SK-N-SH (cell line): ENCODE results near the gene PPP6R2. TPM values are rescaled to one million over a fixed set of nuclear protein-coding genes. Genes with fewer than 3 reads are reported as not detected.

Experiments used
- CTCF ChIA-PET: fragments of 300-600, 350-600 bp; formaldehyde crosslinking; extraction: SDS; loops from one replicate; lab custom pipeline; 2021; lab: Yijun Ruan, JAX
- POLR2A ChIA-PET: fragments of 350-600 bp; sonication (Branson Sonifier 250); formaldehyde crosslinking; extraction: SDS; loops from one replicate; lab custom pipeline; 2020; ENCODE audit warnings: antibody characterized with exemption, inconsistent platforms; lab: Yijun Ruan, JAX
- DNase-seq: peaks from one replicate; pipeline ENCODE4 v3.0.0; 2012
- H2AFZ ChIP-seq: fragments of 200-600 bp; sonication (generic); 2 replicates; pipeline ENCODE4 v1.8.1; 2016; ENCODE audit warnings: antibody characterized with exemption, mild to moderate bottlenecking, low read depth
- H3F3A ChIP-seq: fragments of 200-600 bp; sonication (generic); replicated peaks from 2 replicates; pipeline ENCODE3; 2016; ENCODE audit warnings: antibody characterized with exemption, mild to moderate bottlenecking; ENCODE audit not compliant: insufficient read depth
- H3K27ac ChIP-seq, 2 experiments: fragments of 200-500 bp in 1 of 2; fragments of 200-600 bp in 1 of 2; sonication (Bioruptor generic) in 1 of 2; sonication (generic), shearing (Covaris generic) in 1 of 2; 2 replicates each; pipeline versions ENCODE4 v1.5.1 to v1.6.1; 2014 to 2016; ENCODE audit warnings: low read depth in 2 of 2, inconsistent platforms in 1 of 2, low read length in 1 of 2, mild to moderate bottlenecking in 1 of 2, mixed read lengths in 1 of 2
- H3K27me3 ChIP-seq: fragments of 200-600 bp; sonication (generic), shearing (Covaris generic); 2 replicates; pipeline ENCODE4 v1.6.1; 2016; ENCODE audit warnings: mixed run types; ENCODE audit not compliant: insufficient read depth
- H3K36me3 ChIP-seq, 2 experiments: fragments of 200-500 bp in 1 of 2; fragments of 200-600 bp in 1 of 2; sonication (Bioruptor generic) in 1 of 2; sonication (generic) in 1 of 2; replicated peaks in 1 of 2; 2 replicates each; pipeline versions ENCODE3 to v1.5.1; 2014 to 2016; ENCODE audit warnings: low read length in 1 of 2, mild to moderate bottlenecking in 1 of 2; ENCODE audit not compliant: insufficient read depth in 2 of 2, control insufficient read depth in 1 of 2
- H3K4me1 ChIP-seq, 2 experiments: fragments of 200-500 bp in 1 of 2; fragments of 200-600 bp in 1 of 2; sonication (Bioruptor generic) in 1 of 2; sonication (generic), shearing (Covaris generic) in 1 of 2; 2 replicates each; pipeline versions ENCODE4 v1.5.1 to v1.6.1; 2014 to 2016; ENCODE audit warnings: low read depth in 1 of 2, low read length in 1 of 2, mixed run types in 1 of 2; ENCODE audit not compliant: insufficient read depth in 2 of 2, control insufficient read depth in 1 of 2
- H3K4me2 ChIP-seq: fragments of 200-600 bp; sonication (generic), shearing (Covaris generic); 2 replicates; pipeline ENCODE4 v1.6.1; 2017; ENCODE audit warnings: mixed run types
- H3K4me3 ChIP-seq, 2 experiments: fragments of 200-500 bp in 1 of 2; fragments of 200-600 bp in 1 of 2; sonication (Bioruptor generic) in 1 of 2; sonication (generic), shearing (Covaris generic) in 1 of 2; 2 replicates each; pipeline versions ENCODE4 v1.5.1 to v1.8.1; 2014 to 2016; ENCODE audit warnings: low read depth in 2 of 2, inconsistent platforms in 1 of 2, low read length in 1 of 2, mild to moderate bottlenecking in 1 of 2, mixed read lengths in 1 of 2, moderate library complexity in 1 of 2
- H3K79me2 ChIP-seq: fragments of 200-600 bp; sonication (generic); 2 replicates; pipeline ENCODE4 v1.8.1; 2017; ENCODE audit warnings: mild to moderate bottlenecking; ENCODE audit not compliant: insufficient read depth
- H3K9ac ChIP-seq: fragments of 200-600 bp; sonication (generic); 2 replicates; pipeline ENCODE4 v1.6.1; 2017; ENCODE audit warnings: mixed run types
- H3K9me2 ChIP-seq: fragments of 200-600 bp; sonication (generic); 2 replicates; pipeline ENCODE4 v1.6.1; 2017; ENCODE audit warnings: mixed run types
- H3K9me3 ChIP-seq: fragments of 200-600 bp; sonication (generic); 2 replicates; pipeline ENCODE4 v1.6.1; 2017; ENCODE audit warnings: mixed run types, mild to moderate bottlenecking, moderate library complexity
- H4K20me1 ChIP-seq: fragments of 200-600 bp; sonication (generic); 2 replicates; pipeline ENCODE4 v1.6.1; 2017; ENCODE audit warnings: mild to moderate bottlenecking, mixed run types; ENCODE audit not compliant: insufficient read depth
- CHD2 ChIP-seq: fragments of 150-350 bp; IDR thresholded peaks from 2 replicates; pipeline ENCODE4 v1.6.1; 2018; ENCODE audit warnings: low read length; ENCODE audit not compliant: partially characterized antibody
- EZH2phosphoT487 ChIP-seq: fragments of 200-600 bp; sonication (generic); IDR thresholded peaks from 2 replicates; pipeline ENCODE4 v1.6.1; 2017; ENCODE audit warnings: low read depth, mixed run types, mild to moderate bottlenecking, antibody characterized with exemption, moderate library complexity, borderline replicate concordance
- FOSL2 ChIP-seq: IDR thresholded peaks from 2 replicates; pipeline ENCODE4 v1.4.0; 2012; ENCODE audit warnings: low read depth, mild to moderate bottlenecking, moderate library complexity, borderline replicate concordance
- GABPA ChIP-seq: IDR thresholded peaks from 2 replicates; pipeline ENCODE4 v1.4.0; 2012; ENCODE audit warnings: low read depth, mild to moderate bottlenecking
- GATA2 ChIP-seq: sonication (generic); formaldehyde crosslinking; IDR thresholded peaks from 2 replicates; pipeline ENCODE4 v1.5.0; 2020; ENCODE audit warnings: mild to moderate bottlenecking, missing genetic modification reagents
- RAD21 ChIP-seq: IDR thresholded peaks from 2 replicates; pipeline ENCODE4 v1.6.1; 2012; ENCODE audit warnings: mild to moderate bottlenecking, low read length
- REST ChIP-seq: IDR thresholded peaks from 2 replicates; pipeline ENCODE4 v1.6.1; 2012; ENCODE audit warnings: mild to moderate bottlenecking, low read depth, low read length, moderate library complexity
- RXRA ChIP-seq: IDR thresholded peaks from 2 replicates; pipeline ENCODE4 v1.4.0; 2012; ENCODE audit warnings: low read depth, mild to moderate bottlenecking, borderline replicate concordance
- TAF1 ChIP-seq: IDR thresholded peaks from 2 replicates; pipeline ENCODE4 v1.6.1; 2012; ENCODE audit warnings: low read depth, mild to moderate bottlenecking, low read length, moderate library complexity, borderline replicate concordance
- TCF12 ChIP-seq: IDR thresholded peaks from 2 replicates; pipeline ENCODE4 v1.4.0; 2012
- WGBS: methylation state at CpG from one replicate; pipeline ENCODE4 v1.1.6; 2017; ENCODE audit warnings: low lambda C conversion rate; 5-methylcytosine and 5-hydroxymethylcytosine counted together
- polyA plus RNA-seq, 3 experiments: library from polyadenylated mRNA; depleted of rRNA; stranded (reverse); fragments of >200 nt; gene quantifications; 2 replicates each; pipeline ENCODE4 v1.2.3, GENCODE V29; 2012
- TF ChIP-seq, protein P1 (sequence below): fragments of 150-350 bp; IDR thresholded peaks from 2 replicates; pipeline ENCODE4 v1.6.1; 2017; ENCODE audit warnings: antibody characterized with exemption, low read length, low read depth, borderline replicate concordance
- TF ChIP-seq, protein P2 (sequence below): fragments of 150-350 bp; IDR thresholded peaks from 2 replicates; pipeline ENCODE4 v1.6.1; 2016; ENCODE audit warnings: mild to moderate bottlenecking, low read depth, low read length

The PPP6R2 gene
- polyA plus RNA-seq, 1 of the 3 experiments (the other 2 are of a cell fraction): 45.7 TPM

- no peak overlapping the region for H3K27ac ChIP-seq
- no peak for DNase-seq
- TF ChIP-seq GATA2 (CRISPR knock-in tag): no peak
- TF ChIP-seq FOSL2: no peak
- no peak for TF ChIP-seq RAD21
- no peak for TF ChIP-seq CHD2
- TF ChIP-seq TCF12: no peak
- TF ChIP-seq, protein P1, sequence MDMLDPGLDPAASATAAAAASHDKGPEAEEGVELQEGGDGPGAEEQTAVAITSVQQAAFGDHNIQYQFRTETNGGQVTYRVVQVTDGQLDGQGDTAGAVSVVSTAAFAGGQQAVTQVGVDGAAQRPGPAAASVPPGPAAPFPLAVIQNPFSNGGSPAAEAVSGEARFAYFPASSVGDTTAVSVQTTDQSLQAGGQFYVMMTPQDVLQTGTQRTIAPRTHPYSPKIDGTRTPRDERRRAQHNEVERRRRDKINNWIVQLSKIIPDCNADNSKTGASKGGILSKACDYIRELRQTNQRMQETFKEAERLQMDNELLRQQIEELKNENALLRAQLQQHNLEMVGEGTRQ: no peak
- no peak for TF ChIP-seq GABPA
- H3K9me3 ChIP-seq: no peaks in the 10 kb centered on the region
- peaks cover 91% of the 10 kb centered on the region for H3K79me2 ChIP-seq
- no peak overlapping the region for H3K9ac ChIP-seq
- no peak overlapping the region for H2AFZ ChIP-seq
- no peak overlapping the region for H3K4me2 ChIP-seq
- H3K4me1 ChIP-seq: no peaks in the 10 kb centered on the region; a peak in 1 of 4 replicates
- CTCF ChIA-PET: interaction anchor here (1.9 to 2.1 kb wide), 2 partner anchors 9 to 15 kb away, joined by 5 to 9 read pairs; no protein-coding TSS in a partner anchor
- H4K20me1 ChIP-seq: peaks cover 52% of the 10 kb centered on the region
- H3F3A ChIP-seq: peaks cover 16% of the 10 kb centered on the region
- H3K27me3 ChIP-seq: no peaks in the 10 kb centered on the region
- POLR2A ChIA-PET: no interaction called here
- WGBS: 97% methylated on average over 1 of the region's 1 CpG
- H3K4me3 ChIP-seq: no peak overlapping the region
- no peaks in the 10 kb centered on the region for H3K9me2 ChIP-seq
- peaks cover 3 to 12% of the 10 kb centered on the region in 2 experiments for H3K36me3 ChIP-seq
These were observed 14.1 kb downstream of the PPP6R2 start for GRCh38 chr22:50357222-50357621.

- H3K27ac ChIP-seq: no peak overlapping the region
- CTCF ChIA-PET: interaction anchor here (0.9 to 2.1 kb wide), 3 partner anchors 9 to 17 kb away, joined by 3 to 9 read pairs (median 5); no protein-coding TSS in a partner anchor
- WGBS: 95% methylated on average over 10 of the region's 10 CpGs
These were observed 14.6 kb downstream of the PPP6R2 start for GRCh38 chr22:50357756-50358155.

GRCh38 chr22:50360578-50360977, 17.5 kb downstream of the PPP6R2 start:
- Histone ChIP-seq H3K9ac (no peak overlapping the region), H3K27me3 (no peaks in the 10 kb centered on the region), H3K4me1 (no peaks in the 10 kb centered on the region; a peak in 1 of 4 replicates), H3K4me2 (no peak overlapping the region), H4K20me1 (peaks cover 66% of the 10 kb centered on the region), H3K27ac (no peak overlapping the region), H3K4me3 (no peak overlapping the region), H3K9me2 (no peaks in the 10 kb centered on the region), H3K79me2 (peaks cover 97% of the 10 kb centered on the region), H3K9me3 (no peaks in the 10 kb centered on the region), H3F3A (peaks cover 5% of the 10 kb centered on the region), H2AFZ (no peak overlapping the region), H3K36me3 (peaks cover 3 to 10% of the 10 kb centered on the region in 2 experiments)
- 80% methylated on average over 1 of the region's 2 CpGs for WGBS
- ChIA-PET POLR2A (no interaction called here), CTCF (interaction anchor here (1.1 kb wide), 1 partner anchor 19 kb away, joined by 3 read pairs; no protein-coding TSS in a partner anchor)
- DNase-seq: no peak
- no peak for TF ChIP-seq EZH2phosphoT487
- TF ChIP-seq TAF1: no peak
- TF ChIP-seq CHD2: no peak
- TF ChIP-seq RXRA: no peak
- no peak for TF ChIP-seq REST
- TF ChIP-seq TCF12: no peak

More at GRCh38 chr22:50357756-50358155, 14.6 kb downstream of the PPP6R2 start:
- DNase-seq: no peak
- peaks cover 91% of the 10 kb centered on the region for H3K79me2 ChIP-seq
- H3F3A ChIP-seq: peaks cover 16% of the 10 kb centered on the region
- no peaks in the 10 kb centered on the region for H3K9me2 ChIP-seq
- no peaks in the 10 kb centered on the region for H3K9me3 ChIP-seq
- no peak overlapping the region for H3K4me2 ChIP-seq
- peaks cover 3 to 6% of the 10 kb centered on the region in 2 experiments for H3K36me3 ChIP-seq
- peaks cover 52% of the 10 kb centered on the region for H4K20me1 ChIP-seq
- no peak overlapping the region for H3K9ac ChIP-seq
- no peak for TF ChIP-seq RXRA
- TF ChIP-seq, protein P2, sequence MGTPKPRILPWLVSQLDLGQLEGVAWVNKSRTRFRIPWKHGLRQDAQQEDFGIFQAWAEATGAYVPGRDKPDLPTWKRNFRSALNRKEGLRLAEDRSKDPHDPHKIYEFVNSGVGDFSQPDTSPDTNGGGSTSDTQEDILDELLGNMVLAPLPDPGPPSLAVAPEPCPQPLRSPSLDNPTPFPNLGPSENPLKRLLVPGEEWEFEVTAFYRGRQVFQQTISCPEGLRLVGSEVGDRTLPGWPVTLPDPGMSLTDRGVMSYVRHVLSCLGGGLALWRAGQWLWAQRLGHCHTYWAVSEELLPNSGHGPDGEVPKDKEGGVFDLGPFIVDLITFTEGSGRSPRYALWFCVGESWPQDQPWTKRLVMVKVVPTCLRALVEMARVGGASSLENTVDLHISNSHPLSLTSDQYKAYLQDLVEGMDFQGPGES: no peak
- H2AFZ ChIP-seq: no peak overlapping the region
- H3K4me1 ChIP-seq: no peaks in the 10 kb centered on the region; a peak in 1 of 4 replicates
- POLR2A ChIA-PET: no interaction called here
- no peaks in the 10 kb centered on the region for H3K27me3 ChIP-seq
- H3K4me3 ChIP-seq: no peak overlapping the region
